ENCODE results near the gene ARFIP1.

Gene ARFIP1

GRCh38 chr4:152784490-152785350, 5.0 kb downstream of the ARFIP1 start:
- no peak for DNase-seq (ENCODE audit: low read depth, low spot score)
- no peak overlapping the region for H3K27ac ChIP-seq

DNA sequence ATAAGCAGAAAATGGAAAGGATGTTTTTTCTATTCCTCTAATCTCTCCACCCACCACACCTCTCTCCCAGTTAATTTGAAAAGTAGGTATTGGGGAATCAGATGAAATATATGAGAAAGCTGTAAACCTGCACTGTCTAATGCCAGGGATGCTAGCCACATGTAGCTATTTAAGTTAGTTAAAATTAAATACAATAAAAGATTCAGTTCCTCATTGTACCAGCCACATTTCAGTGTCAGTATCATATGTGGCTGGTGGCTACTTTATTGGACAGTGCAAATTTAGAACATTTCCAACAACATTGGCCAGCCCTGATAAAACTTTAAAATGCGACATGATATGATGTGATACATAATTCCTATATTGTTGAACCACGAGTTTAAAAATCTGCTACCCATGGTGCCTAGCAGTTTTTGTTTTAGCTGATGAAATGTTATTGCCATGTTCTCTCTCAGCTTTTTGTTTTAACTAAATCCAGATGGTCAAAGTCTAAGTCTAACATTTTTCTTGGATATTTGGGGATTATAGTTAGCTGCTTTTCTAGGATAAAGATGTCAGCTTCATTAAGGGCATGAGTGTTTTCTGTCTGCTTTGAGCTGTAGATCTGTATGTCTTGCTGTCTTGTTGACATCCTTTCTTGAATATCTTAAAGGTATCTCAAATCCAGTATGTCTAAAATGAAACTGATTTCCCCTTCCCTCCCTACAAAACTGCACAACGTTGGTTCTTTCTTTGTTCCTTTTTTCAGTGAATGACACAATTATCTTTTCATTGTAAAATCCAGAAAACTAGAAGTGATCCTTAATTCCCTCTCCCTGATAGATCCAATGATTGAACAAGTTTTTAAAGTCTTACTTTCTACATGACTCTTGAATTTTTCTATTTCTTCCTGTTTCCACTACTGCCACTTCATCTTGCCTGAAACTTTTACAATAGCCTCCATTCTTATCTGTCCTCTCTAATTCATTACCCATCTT, 6.2 kb downstream of the ARFIP1 start:
- H3K27ac ChIP-seq = no peak overlapping the region
- no peak for DNase-seq (ENCODE audit: low read depth, low spot score)

GRCh38 chr4:152786627-152787026, 6.9 kb downstream of the ARFIP1 start:
- no peak for DNase-seq (ENCODE audit: low read depth, low spot score)
- H3K27ac ChIP-seq = no peak overlapping the region

DNA sequence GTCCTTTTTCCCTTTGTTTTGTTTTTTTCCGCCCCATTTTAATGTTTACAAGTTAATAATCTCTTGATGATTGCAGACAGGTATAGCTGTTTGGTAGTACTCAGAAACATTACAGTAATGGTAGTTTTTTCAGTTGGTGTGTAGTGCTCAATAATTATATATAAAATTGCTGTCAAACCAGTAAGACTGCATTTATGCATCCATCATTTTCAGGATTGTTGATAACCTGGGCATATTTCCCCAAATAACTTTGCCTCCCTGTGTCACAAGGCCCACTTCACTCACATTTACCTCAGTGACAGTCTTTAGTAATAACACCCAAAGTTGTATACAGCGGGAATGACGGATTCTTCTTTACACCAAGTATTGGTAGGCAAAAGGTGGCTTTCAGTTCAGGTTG, 16.1 kb downstream of the ARFIP1 start:
- H3K27ac ChIP-seq = no peak overlapping the region
- no peak for DNase-seq (ENCODE audit: low read depth, low spot score)

- no peak overlapping the region for H3K27ac ChIP-seq
- no peak for DNase-seq (ENCODE audit: low read depth, low spot score)
Measured at GRCh38 chr4:152803541-152803940, 23.8 kb downstream of the ARFIP1 start.

DNA sequence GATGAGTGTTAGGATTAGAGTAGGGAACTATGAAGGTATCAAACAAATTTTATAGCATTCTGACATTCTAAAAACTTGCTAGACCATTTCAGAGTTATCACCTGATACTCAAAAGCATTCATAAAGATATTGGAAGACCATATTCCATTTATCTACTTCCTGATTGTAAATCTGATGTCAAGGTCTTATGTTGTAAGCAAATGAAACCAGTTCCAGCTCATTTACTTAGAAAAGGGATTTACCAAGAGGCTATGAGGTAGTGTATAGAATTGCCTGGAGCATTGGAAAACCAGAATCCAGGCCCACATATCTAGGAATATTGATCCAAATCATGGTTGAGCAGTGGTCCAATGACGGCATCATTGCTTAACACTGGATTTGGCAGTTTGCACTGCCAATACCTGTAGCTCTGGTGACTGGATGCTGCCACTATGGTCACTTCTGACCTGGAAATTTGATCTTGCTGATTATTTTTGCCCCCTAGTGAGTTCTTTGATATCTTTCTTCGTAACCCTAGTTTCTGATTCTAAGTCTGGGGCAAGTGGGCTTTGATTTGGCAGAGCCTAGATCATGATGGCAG, 25.4 kb downstream of the ARFIP1 start:
- no peak overlapping the region for H3K27ac ChIP-seq

DNA sequence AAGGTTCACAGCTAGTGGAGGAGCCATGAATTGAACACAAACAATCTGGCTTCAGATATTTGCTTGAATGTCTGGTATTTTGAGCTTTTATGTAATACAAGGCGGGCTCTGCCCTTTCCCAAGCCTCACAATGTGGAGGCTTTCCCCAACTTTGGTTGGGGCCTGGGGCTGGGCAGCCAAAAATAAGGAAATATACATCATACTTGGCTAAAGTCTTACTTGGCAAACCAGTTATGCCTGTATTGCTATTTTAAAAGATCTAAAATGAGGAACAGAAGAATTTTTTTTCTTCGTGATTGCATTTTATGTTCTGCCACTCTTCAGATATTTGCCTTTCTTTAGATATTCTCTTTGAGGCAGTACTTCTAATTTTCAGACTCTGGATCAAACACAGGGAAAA, 26.1 kb downstream of the ARFIP1 start:
- DNase-seq (ENCODE audit: low read depth, low spot score) = no peak
- no peak overlapping the region for H3K27ac ChIP-seq

More for the DNA sequence above, 25.4 kb downstream of the ARFIP1 start:
- no peak for DNase-seq (ENCODE audit: low read depth, low spot score)

DNA sequence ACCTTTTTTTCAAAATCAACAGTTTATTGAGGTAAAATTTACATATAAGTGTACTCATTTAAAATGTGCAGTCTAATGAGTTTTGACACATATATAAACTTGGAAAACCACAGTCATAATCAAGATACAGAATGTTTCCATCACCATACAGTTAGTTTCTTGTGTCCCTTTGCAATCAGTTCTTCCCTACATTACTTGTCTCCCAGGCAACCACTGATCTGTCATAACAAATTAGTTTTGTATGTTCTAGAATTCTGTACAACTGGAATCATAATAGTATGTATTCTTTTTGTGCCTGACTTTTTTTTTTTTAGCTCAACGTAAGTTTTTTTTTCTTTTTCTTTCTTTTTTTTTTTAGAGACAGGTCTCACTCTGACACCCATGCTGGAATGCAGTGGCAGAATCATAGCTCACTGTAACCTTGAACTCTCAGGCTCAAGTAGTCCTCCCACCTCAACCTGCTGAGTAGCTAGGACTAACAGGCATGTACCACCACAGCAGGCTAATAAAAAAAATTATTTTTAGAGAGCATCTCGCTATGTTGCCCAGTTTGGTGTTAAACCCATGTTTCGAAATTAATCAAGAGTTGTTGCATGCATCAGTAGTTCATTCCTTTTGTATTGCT, 26.9 kb downstream of the ARFIP1 start:
- no peak overlapping the region for H3K27ac ChIP-seq
- no peak for DNase-seq (ENCODE audit: low read depth, low spot score)

DNA sequence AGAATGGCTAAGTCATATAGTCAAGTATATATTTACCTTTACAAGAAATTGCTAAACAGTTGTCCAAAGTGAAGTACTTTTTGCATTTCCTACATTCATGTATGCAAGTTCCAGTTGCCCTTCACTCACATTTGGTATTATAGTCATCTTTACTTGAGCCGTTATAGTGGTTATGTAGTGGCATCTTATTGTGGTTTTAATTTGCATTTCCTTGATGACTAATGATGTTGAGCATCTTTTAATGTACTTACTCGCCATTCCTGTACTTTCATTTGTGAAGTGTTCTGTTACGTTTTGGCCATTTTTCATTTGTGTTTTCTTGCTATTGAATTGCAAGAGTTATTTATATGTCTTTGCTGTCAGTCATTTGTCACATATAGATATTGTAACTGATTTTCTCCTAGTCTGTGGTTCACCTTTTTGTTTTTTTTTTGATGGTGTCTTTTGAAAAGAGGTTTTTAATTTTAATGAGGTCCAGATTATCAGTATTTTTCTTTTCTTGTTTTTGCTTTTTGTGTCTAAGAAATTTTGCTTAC, 27.6 kb downstream of the ARFIP1 start:
- no peak for DNase-seq (ENCODE audit: low read depth, low spot score)
- H3K27ac ChIP-seq = no peak overlapping the region

GRCh38 chr4:152808670-152809069, 28.9 kb downstream of the ARFIP1 start:
- no peak for DNase-seq (ENCODE audit: low read depth, low spot score)
- H3K27ac ChIP-seq = no peak overlapping the region

- DNase-seq (ENCODE audit: low read depth, low spot score) = no peak
- no peak overlapping the region for H3K27ac ChIP-seq
Measured at GRCh38 chr4:152810715-152811287, 31.0 kb downstream of the ARFIP1 start.

- DNase-seq (ENCODE audit: low read depth, low spot score) = no peak
- H3K27ac ChIP-seq = no peak overlapping the region
Measured at GRCh38 chr4:152815078-152815477, 35.3 kb downstream of the ARFIP1 start.

GRCh38 chr4:152817331-152817730, 37.6 kb downstream of the ARFIP1 start:
- H3K27ac ChIP-seq = no peak overlapping the region
- DNase-seq (ENCODE audit: low read depth, low spot score) = no peak

DNA sequence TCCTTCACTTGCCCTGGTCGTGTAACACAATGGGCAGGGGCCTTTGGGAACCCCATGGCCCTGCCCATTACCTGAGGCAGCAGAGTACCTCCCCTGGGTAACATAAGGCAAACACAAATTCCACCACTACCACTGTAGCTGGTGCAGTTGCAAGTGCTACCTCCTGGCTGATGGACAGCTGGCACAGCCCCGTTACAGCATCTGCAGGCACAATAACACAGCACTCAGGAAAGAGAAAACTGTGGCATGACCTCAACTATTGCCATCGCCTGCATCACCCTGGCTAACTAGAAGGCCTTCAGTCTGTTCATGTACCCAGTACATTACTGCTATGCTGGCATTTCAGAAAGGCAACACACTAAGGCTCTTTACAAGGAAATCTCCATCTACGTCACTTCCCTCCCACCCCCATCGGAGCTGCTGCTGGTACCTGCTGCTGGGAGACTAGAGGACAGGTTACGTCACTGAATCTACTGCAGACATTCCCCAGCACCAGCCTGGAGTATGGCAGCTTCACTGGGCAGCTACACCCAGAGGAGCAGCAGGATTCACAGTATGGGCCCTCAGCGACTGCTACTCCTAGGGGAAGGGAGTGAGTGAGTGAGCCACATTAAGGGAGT, 39.4 kb downstream of the ARFIP1 start:
- H3K27ac ChIP-seq = no peak overlapping the region
- DNase-seq (ENCODE audit: low read depth, low spot score) = no peak

DNA sequence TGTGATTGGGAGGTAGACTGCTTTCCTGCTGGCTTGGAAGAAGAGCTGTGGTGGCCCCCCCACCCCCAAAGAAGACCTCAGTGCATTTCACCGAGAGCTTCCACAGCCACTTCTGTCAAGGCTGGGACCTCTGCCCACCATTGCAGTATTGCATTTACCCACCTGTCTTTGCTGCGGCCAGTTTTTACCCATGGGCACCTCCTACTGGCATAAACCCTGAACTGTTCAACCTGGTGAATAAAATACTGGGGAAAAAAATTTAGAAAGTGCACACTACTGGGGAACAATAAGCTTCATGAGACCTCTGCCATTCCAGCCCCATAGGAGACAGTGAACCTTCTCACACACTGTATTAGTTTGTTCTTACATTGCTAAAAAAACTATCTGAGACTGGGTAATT, 40.3 kb downstream of the ARFIP1 start:
- no peak overlapping the region for H3K27ac ChIP-seq
- DNase-seq (ENCODE audit: low read depth, low spot score) = no peak

- no peak for DNase-seq (ENCODE audit: low read depth, low spot score)
- H3K27ac ChIP-seq = no peak overlapping the region
Measured at GRCh38 chr4:152822323-152822722, 42.6 kb downstream of the ARFIP1 start.

GRCh38 chr4:152824561-152824960, 44.8 kb downstream of the ARFIP1 start:
- DNase-seq (ENCODE audit: low read depth, low spot score) = no peak
- no peak overlapping the region for H3K27ac ChIP-seq

- no peak for DNase-seq (ENCODE audit: low read depth, low spot score)
- H3K27ac ChIP-seq = no peak overlapping the region
Measured at GRCh38 chr4:152825336-152825735, 45.6 kb downstream of the ARFIP1 start.

DNA sequence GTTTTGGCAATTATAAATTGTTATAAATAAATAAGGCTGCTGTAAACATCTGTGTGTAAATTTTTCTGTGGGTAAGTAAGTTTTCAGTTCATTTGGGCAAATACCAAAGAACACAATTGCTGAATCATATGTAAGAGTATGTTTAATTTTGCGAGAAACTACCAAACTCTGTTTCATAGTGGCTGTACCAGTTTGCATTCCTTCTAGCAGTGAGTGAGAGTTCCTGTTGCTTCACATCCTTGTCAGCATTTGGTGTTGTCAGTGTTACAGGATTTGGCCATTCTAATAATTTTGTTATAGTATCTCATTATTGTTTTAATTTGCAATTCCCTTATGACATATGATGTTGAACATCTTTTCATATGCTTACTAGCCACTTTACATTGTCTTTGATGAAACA, 48.4 kb downstream of the ARFIP1 start:
- no peak for DNase-seq (ENCODE audit: low read depth, low spot score)
- H3K27ac ChIP-seq = no peak overlapping the region
